HG03196 (cell line): ENCODE measurements around the gene KCNQ1.

Experiments
- ATAC-seq: cut with Tn5 transposase; IDR thresholded peaks from one replicate; pipeline ENCODE4 v1.9.1; 2021; ENCODE audit not compliant: unreplicated experiment

KCNQ1 gene

DNA sequence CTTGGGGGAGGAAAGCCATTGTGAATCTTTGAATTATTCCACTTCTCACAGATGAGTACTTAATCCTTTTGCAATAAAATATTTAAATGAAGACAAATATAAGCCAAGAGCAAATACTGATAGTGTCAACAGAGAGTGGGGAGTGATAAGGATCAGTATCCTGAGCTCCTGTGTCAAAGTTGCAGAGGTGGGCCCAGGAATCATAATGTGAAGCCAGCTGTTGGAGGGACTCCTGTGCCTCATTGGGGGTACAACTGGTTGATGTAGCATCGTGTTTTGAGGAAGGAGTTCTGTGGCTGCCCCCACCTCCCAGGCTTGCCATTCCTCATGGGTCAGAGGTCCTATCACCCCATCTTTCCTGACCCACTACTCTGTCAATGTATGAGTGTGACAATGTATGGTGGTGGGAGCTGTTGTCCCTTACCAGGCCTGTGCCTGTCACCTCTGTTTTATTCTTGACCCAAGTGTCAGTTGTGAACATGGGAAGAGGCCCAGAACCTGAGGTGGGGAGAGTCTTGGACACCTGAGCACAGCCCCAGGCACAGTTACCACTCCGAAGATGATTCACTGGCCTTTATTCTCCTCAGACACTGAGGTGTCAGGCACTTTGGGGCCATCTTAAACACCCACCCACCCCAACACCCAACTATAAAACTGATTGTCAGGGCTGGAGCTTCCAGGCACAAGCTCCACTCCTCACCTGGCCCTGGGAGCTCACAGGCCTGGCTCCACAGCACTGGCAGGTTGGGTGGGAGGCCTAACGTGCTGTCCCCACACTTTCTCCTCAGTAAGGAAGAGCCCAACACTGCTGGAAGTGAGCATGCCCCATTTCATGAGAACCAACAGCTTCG, 216.6 kb downstream of the KCNQ1 start:
- no peak for ATAC-seq

DNA sequence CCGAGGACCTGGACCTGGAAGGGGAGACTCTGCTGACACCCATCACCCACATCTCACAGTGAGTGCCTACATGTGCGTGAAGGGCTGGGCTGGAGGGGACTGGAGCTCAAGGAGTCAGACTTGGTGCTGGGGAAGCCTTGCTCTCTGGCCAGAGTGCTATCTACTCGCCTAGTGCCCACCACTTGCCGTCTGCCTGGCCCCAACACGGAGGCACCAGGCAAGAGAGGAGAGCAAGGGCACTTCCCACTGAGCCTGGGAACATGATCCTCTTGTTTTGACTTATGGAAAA, 217.2 kb downstream of the KCNQ1 start:
- ATAC-seq: no peak

DNA sequence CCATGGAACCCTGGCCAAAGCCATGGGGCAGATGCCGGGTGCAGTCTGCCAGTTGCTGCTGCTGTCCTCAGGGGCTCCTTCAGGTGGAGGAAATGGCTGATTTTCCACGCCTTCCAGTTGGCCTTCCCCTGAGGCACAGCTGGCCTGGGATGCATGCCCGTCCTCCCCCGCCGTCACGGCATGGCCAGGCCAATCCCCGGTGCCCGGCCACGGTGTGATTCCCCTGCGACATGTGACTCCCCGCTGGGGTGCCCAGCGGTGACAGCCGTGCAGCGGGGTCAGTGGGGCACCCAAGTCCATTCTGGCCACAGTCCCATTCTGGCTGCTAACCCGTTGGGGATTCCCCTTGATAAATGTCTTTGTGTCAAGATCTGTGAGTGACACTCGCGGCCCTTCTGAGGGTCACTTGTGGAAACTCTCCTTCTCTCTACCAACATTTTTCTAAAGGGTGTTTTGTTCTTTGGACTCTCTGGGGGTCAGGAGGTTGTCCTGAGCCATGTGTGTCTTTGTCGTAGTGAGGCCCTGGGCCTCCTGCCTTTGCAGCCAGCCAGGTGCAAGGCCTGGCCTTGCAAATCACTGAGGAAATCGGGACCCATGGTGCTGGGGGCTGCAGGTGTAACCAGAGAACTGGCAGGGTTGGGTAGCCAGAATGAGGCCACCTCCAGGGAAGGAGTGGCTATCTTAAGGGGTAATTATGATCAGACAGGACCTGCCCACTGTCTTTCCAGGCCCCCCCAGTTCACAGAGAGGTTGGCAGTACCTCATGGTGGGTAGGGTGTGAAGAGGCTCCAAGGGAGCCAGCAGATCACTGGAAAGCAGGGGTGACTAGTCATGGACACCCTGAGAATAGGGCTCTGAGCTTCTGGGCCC, 217.9 kb downstream of the KCNQ1 start:
- ATAC-seq: no peak

DNA sequence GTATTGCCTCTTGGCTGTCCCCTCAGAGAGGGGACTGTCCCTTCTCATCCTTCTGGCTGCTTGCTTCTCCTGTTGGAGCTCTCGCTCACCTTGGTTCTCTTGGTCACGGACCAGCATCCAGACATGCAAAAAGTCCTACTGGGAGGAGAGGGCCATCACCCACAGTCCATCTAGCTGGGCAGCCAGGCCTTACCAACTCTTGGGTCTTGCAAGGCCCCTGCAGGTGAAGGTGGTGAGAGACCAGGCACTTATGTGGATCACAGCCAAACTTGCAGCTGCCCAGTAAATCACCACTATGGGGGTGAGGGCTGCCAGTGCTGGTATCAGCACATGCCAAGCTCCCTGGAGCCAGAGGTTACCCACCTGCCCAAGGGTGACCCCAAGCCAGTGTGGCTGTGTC, 218.7 kb downstream of the KCNQ1 start:
- ATAC-seq: no peak

DNA sequence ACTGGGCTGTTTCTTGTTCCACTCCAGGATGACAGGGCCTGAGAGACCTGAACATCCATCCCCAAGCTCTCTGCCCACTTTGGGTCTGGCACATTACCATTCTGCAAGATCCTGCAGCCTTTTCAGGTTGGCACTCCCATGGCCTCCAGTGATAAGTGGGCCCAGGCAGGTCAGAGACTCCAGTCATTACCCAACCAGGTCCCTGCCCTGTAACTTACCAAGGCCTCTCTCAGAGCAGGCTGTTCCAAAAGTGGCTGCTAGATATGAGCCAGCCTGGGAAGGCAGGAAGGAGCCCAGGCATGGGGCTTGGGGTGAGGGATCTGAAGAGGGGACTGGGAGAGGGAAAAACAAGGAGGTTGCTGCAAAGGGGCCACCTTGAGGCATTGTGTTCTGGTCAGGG, 219.1 kb downstream of the KCNQ1 start:
- no peak for ATAC-seq

- no peak for ATAC-seq
Measured at GRCh38 chr11:2664376-2664775, 219.6 kb downstream of the KCNQ1 start.

- no peak for ATAC-seq
Measured at GRCh38 chr11:2664791-2665525, 220.2 kb downstream of the KCNQ1 start.

GRCh38 chr11:2665526-2666400, 221.0 kb downstream of the KCNQ1 start:
- ATAC-seq: no peak

- no peak for ATAC-seq
Measured at GRCh38 chr11:2666401-2666741, 221.6 kb downstream of the KCNQ1 start.

DNA sequence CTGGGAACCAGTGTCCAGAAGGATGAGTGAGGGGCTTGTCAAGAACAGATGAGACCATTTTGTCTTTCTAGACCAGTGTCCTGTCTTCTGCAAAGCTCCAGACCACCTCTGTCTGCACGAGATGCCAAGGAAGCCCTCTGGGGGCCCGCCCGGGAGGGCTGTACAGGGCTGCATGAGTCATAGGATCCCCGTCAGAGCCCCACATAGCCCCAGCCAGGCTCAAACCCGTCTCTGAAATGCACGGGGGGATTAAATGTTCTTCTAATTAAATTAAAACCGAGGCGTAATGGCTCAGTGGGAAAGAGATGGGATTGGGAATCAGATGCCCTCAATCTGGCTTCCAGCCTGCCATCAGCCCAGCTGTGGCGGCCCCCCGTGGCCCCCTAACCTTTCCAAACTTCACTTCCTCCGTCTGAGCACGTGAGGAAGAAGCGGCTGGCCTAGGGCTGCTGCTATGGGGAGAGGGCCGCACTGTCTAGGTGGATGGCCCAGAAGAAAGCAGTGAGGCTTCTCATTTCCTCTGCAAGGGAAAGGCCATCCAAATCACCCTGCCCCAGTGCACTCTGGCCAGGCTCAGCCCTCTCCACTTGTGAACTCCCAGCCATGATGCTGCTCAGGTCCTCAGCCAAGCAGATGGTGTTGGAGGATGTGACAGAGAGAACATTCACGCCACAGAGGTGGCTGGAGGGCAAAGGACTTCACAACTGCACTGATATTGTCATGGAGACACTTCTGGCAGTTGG, 222.2 kb downstream of the KCNQ1 start:
- ATAC-seq: no peak

- ATAC-seq: no peak
Measured at GRCh38 chr11:2667940-2668339, 223.1 kb downstream of the KCNQ1 start.

DNA sequence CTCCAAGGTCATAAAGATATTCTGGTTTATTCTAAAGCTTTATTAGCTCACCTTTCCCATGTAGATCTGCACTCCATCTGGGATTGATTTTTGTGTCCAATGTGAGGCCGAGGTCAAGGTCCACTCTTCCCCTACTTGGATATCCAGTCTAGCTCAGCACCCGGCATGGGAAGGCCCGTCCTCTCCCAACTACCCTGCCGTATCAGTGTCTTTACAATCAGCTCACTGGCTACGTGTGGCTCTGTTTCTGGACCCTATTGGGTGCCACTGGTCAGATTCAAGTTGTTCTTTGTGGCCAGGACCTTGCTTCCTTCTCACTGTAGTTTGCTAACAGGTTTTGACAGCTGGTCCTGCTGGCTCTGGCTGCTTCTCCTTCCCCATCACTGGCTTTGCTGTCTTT, 224.1 kb downstream of the KCNQ1 start:
- ATAC-seq: no peak

DNA sequence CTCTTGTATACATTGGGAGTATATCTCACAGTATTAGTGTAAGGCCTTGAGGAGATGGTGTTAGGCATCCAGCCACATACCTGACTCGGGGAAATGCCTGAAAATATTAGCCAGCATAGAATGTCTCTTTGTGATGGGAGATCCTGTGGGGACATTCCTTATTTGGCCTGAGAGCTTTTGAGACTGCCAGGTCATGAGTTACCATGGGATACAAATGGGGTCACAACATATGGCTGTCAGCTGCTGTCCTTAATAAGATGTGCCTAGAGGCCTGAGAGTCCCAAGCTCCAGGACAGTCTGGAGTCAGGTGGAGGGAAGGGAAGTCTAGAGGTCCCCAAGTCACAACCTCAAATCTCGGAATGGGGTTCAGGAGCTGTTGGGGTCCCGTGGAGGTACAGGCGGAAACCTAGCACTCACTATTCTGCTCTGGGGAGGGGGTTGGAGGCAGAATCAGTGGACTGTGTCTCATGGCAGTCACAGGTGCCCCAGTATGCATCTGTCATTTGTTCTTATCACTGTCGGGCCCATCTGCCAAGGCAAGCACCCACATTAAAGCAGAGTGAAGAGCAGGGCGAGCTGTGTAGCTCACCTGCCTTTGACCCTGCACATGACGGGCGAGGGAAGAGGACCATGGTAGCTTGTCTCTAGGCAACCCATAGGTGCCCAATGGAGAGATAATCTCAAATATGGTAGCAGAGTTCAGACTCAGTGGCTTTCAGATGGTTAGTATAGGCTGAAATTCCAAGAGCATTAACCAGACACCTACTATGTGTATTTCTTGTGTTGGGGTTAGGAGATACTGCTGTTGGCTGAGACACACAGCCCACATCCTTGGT, 225.0 kb downstream of the KCNQ1 start:
- no peak for ATAC-seq

DNA sequence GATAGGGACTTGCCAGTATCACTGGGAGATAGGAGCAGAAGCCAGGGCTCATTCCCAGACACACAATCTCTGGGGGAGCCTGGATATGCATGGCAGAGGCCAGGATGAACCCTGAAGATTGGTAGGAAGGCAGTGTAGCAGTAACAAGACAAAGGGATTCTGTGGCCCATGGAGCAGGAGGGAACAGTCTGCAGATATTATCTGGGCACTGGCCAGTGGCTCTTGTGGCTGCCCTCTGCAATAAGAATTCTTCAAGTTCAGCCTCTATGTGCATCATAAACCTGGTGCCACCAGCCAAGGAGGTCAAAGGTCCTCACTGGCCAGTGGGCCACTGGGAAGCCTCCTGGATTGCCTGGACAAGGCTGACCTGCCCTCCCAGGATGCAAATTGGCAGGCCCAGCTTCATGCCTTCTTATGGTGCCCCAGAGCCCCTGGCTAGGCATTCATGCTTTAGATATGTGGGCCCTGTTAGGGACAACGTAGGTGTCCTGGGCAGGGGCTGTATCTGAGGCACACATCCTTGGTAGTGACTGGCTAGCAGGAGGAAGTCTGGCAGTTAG, 225.8 kb downstream of the KCNQ1 start:
- no peak for ATAC-seq

DNA sequence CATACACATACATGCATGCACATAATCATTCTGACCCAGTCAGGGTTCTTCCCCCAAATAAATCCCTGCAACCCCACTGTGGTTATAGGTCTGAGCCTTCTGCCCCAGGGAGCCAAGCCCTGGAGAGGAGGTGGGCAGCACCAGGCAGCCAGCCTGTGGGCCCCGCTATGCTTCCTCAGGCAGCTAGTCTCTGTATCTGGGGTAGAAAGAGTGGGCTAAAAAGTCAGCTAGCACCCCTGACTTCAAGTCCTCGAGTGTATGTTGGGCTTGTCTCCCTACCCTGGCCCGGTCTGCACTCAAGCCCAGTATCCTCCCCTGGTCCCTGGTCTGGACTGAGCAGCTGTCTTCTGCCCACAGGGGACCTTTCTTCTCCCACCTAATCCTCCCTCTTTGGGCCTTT, 226.9 kb downstream of the KCNQ1 start:
- ATAC-seq: no peak

DNA sequence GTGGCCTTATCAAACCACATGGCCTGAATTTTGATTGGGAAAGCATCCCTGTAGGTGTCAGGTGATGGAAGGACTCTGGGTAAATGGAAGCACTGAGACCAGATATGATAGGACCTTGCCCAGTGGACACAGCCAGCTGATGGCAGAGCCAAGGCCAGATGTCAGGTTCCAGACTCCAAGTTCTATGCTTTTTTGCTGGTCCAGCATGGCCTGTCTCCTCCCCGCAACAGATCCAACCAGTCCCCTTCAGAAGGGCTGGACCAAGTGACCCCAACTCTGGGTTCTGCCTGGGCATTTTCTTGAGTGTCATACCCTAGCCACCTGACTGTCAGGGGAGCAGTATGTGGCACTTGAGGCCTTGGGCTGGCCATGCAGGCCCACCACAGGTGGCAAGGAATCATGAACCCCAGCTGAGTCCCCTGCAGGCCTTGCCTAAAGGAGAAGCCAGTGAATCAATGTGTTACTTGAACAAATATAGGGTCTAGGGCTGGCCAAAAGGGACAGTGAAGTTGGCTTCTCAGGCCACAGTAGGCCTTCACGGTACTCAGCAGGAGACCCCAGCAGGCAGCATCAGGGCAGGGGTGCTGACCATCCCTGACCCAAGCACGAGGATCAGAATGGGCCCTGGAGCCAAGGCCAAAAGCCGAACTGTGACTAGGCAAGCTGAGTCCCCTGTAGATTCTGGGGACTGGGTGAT, 227.9 kb downstream of the KCNQ1 start:
- ATAC-seq: no peak

- ATAC-seq: no peak
Measured at GRCh38 chr11:2673250-2673610, 228.4 kb downstream of the KCNQ1 start.

DNA sequence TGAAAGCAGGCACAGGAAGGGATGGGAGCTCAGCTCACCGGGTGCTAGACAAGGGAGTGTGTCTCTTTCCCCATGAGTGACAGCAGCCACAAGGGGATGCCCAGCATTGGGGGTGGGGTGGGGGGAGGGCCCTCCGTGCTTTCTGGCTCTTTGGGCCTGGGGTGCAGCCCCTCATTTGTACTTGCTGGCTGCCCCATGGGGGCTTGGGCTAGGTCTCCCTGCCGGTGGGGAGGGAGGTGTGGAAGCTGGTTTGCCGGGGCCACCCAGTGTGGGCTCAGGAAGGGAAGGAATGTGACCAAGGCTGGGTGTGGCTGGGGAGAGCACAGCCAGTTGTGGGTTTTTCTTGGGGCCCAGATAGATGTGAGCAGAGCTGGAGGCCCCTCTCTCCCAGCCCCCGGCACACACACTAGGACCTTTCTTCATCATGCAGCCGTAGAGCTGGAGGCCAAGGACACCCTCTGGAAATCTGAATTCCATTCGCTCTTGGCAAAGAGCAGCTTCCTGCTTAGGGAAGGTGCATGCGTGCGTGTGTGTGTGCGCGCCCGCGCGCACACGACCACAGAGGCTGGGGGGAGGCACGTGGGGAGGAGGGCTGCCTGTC, 229.2 kb downstream of the KCNQ1 start:
- ATAC-seq: no peak
